H1 (cell line): ENCODE results near the gene NOS3. TPM values are rescaled to one million over a fixed set of nuclear protein-coding genes. Genes with fewer than 3 reads are reported as not detected.

ENCODE experiments used
- CTCF ChIA-PET: fragments of 300-600 bp; sonication (Branson Sonifier 250); formaldehyde crosslinking; loops from one replicate; lab custom pipeline; 2021; ENCODE audit not compliant: partially characterized antibody; lab: Charles Lee
- POLR2A ChIA-PET: fragments of 300-600 bp; sonication (Branson Sonifier 250); formaldehyde crosslinking; loops from one replicate; lab custom pipeline; 2021; ENCODE audit warnings: inconsistent platforms; ENCODE audit not compliant: partially characterized antibody; lab: Charles Lee
- DNase-seq, 2 experiments: peaks; one replicate each; pipeline versions ENCODE4 v3.0.0 to v3.0.0-alpha.2; 2010 to 2022; ENCODE audit warnings: low spot score in 2 of 2, low read depth in 1 of 2, mixed read lengths in 1 of 2
- FAIRE-seq: peaks from 2 replicates; lab custom pipeline; 2011; peaks lifted over from hg19 to GRCh38; lab: Jason Lieb, UNC
- H2AFZ ChIP-seq: 2 replicates; pipeline ENCODE4 v1.8.1; 2012; ENCODE audit warnings: low read length, inconsistent platforms
- H2AK5ac ChIP-seq: 2 replicates; pipeline ENCODE4 v1.6.1; 2013; ENCODE audit warnings: low read depth, low read length
- H2BK120ac ChIP-seq: replicated peaks from 2 replicates; pipeline ENCODE3; 2013; ENCODE audit warnings: low read depth, low read length, inconsistent platforms
- H2BK12ac ChIP-seq: 2 replicates; pipeline ENCODE4 v1.6.1; 2013; ENCODE audit warnings: low read depth, low read length
- H2BK15ac ChIP-seq: 2 replicates; pipeline ENCODE4 v1.6.1; 2013; ENCODE audit warnings: low read length
- H2BK20ac ChIP-seq: 2 replicates; pipeline ENCODE4 v1.6.1; 2013; ENCODE audit warnings: low read length
- H2BK5ac ChIP-seq: 2 replicates; pipeline ENCODE4 v1.6.1; 2013; ENCODE audit warnings: low read depth, low read length
- H3K14ac ChIP-seq: 2 replicates; pipeline ENCODE4 v1.6.1; 2013; ENCODE audit warnings: inconsistent platforms; ENCODE audit not compliant: insufficient read length
- H3K18ac ChIP-seq: 2 replicates; pipeline ENCODE4 v1.6.1; 2013; ENCODE audit warnings: low read length; ENCODE audit errors: extremely low read depth
- H3K23ac ChIP-seq: 2 replicates; pipeline ENCODE4 v1.6.1; 2013; ENCODE audit warnings: inconsistent platforms; ENCODE audit not compliant: insufficient read length
- H3K23me2 ChIP-seq: 2 replicates; pipeline ENCODE4 v1.6.1; 2013; ENCODE audit warnings: low read depth, low read length
- H3K27ac ChIP-seq: 2 replicates; pipeline ENCODE4 v1.6.1; 2011; ENCODE audit warnings: low read depth, low read length, inconsistent platforms
- H3K27me3 ChIP-seq, 4 experiments: replicated peaks in 1 of 4; 1 replicate in 1 of 4; 2 replicates in 3 of 4; pipeline versions ENCODE4 v1.6.1 to v1.8.1; 2011 to 2013; ENCODE audit warnings: low read length in 3 of 4, mild to moderate bottlenecking in 3 of 4, inconsistent platforms in 2 of 4, mixed read lengths in 2 of 4, moderate library complexity in 1 of 4; ENCODE audit not compliant: control insufficient read depth in 3 of 4, insufficient read depth in 3 of 4; ENCODE audit errors: extremely low read depth in 1 of 4
- H3K36me3 ChIP-seq, 4 experiments: 2 replicates each; pipeline versions ENCODE4 v1.6.1 to v1.8.1; 2011 to 2013; ENCODE audit warnings: mild to moderate bottlenecking in 4 of 4, low read length in 3 of 4, moderate library complexity in 2 of 4, control low read depth in 1 of 4, inconsistent platforms in 1 of 4; ENCODE audit not compliant: insufficient read depth in 4 of 4, control insufficient read depth in 2 of 4
- H3K4ac ChIP-seq: replicated peaks from 2 replicates; pipeline ENCODE3; 2013; ENCODE audit warnings: low read length, low read depth, mixed read lengths, inconsistent platforms; ENCODE audit not compliant: insufficient read length
- H3K4me1 ChIP-seq, 4 experiments: replicated peaks in 1 of 4; 1 replicate in 1 of 4; 2 replicates in 3 of 4; pipeline versions ENCODE4 v1.6.1 to v1.8.1; 2011 to 2013; ENCODE audit warnings: low read length in 3 of 4, inconsistent platforms in 2 of 4, mixed read lengths in 1 of 4; ENCODE audit not compliant: insufficient read depth in 4 of 4, control insufficient read depth in 3 of 4
- H3K4me2 ChIP-seq, 2 experiments: 2 replicates each; pipeline versions ENCODE4 v1.6.1 to v1.8.1; 2011 to 2013; ENCODE audit warnings: low read depth in 2 of 2, low read length in 2 of 2, control low read depth in 1 of 2, inconsistent platforms in 1 of 2, mild to moderate bottlenecking in 1 of 2; ENCODE audit not compliant: insufficient read depth in 1 of 2
- H3K4me3 ChIP-seq, 4 experiments: fragments of 200-600, 300-600 bp in 1 of 4; sonication (generic), shearing (Covaris generic), sonication (Bioruptor Twin) in 1 of 4; 2 replicates each; pipeline versions ENCODE4 v1.5.1 to v1.8.1; 2011 to 2016; ENCODE audit warnings: low read length in 4 of 4, low read depth in 3 of 4, control low read depth in 2 of 4, inconsistent platforms in 2 of 4, mild to moderate bottlenecking in 2 of 4, mixed read lengths in 1 of 4, moderate library complexity in 1 of 4; ENCODE audit not compliant: insufficient read depth in 2 of 4; ENCODE audit errors: extremely low read depth in 1 of 4
- H3K56ac ChIP-seq: replicated peaks from 2 replicates; pipeline ENCODE3; 2013; ENCODE audit warnings: low read depth, mild to moderate bottlenecking, mixed read lengths, low read length, inconsistent platforms; ENCODE audit not compliant: insufficient read length
- H3K79me1 ChIP-seq: 2 replicates; pipeline ENCODE4 v1.6.1; 2013; ENCODE audit warnings: low read depth, low read length, control low read depth
- H3K79me2 ChIP-seq, 2 experiments: 2 replicates each; pipeline versions ENCODE4 v1.6.1 to v1.8.1; 2012 to 2013; ENCODE audit warnings: low read length in 2 of 2, mild to moderate bottlenecking in 2 of 2, inconsistent platforms in 1 of 2; ENCODE audit not compliant: insufficient read depth in 2 of 2, control insufficient read depth in 1 of 2
- H3K9ac ChIP-seq, 4 experiments: replicated peaks in 1 of 4; 1 replicate in 1 of 4; 2 replicates in 3 of 4; pipeline versions ENCODE4 v1.6.1 to v1.8.1; 2011 to 2013; ENCODE audit warnings: low read depth in 3 of 4, low read length in 3 of 4, control low read depth in 2 of 4, mild to moderate bottlenecking in 2 of 4, moderate library complexity in 2 of 4, inconsistent platforms in 1 of 4; ENCODE audit errors: extremely low read depth in 1 of 4
- H3K9me3 ChIP-seq, 2 experiments: 2 replicates each; pipeline versions ENCODE4 v1.6.1 to v1.8.1; 2012 to 2013; ENCODE audit warnings: mild to moderate bottlenecking in 2 of 2, moderate library complexity in 2 of 2, control low read depth in 1 of 2, inconsistent platforms in 1 of 2, low read depth in 1 of 2, low read length in 1 of 2, mixed read lengths in 1 of 2; ENCODE audit not compliant: insufficient read depth in 2 of 2
- H4K20me1 ChIP-seq, 2 experiments: replicated peaks in 1 of 2; 2 replicates each; pipeline versions ENCODE3 to v1.8.1; 2011 to 2013; ENCODE audit warnings: inconsistent platforms in 2 of 2, low read length in 2 of 2, mild to moderate bottlenecking in 1 of 2; ENCODE audit not compliant: insufficient read depth in 2 of 2, control insufficient read depth in 1 of 2
- H4K5ac ChIP-seq: 2 replicates; pipeline ENCODE4 v1.6.1; 2013; ENCODE audit warnings: low read length, low read depth, mixed read lengths, inconsistent platforms; ENCODE audit not compliant: insufficient read length
- H4K8ac ChIP-seq: 2 replicates; pipeline ENCODE4 v1.8.0; 2013; ENCODE audit warnings: mild to moderate bottlenecking, moderate library complexity, low read length, inconsistent platforms; ENCODE audit not compliant: insufficient read depth; ENCODE audit errors: extremely low read depth
- H4K91ac ChIP-seq: replicated peaks from 2 replicates; pipeline ENCODE3; 2013; ENCODE audit warnings: low read length, mixed read lengths, inconsistent platforms; ENCODE audit not compliant: insufficient read length
- BCL11A ChIP-seq, 2 experiments: IDR thresholded peaks; one replicate each; pipeline ENCODE4 v1.6.1; 2011; ENCODE audit warnings: low read depth in 2 of 2, low read length in 2 of 2, mild to moderate bottlenecking in 2 of 2
- WGBS, 2 experiments: shearing (Covaris generic) in 1 of 2; methylation state at CpG; one replicate each; pipeline versions ENCODE4 v1.1.6 to v1.1.7; 2013 to 2015; ENCODE audit warnings: low lambda C conversion rate in 2 of 2, mixed read lengths in 2 of 2, inconsistent platforms in 1 of 2, low coverage in 1 of 2, missing lambda C conversion rate in 1 of 2; ENCODE audit not compliant: insufficient replicate concordance in 2 of 2, insufficient coverage in 1 of 2, insufficient read length in 1 of 2; ENCODE audit errors: extremely low coverage in 1 of 2, missing lambda C conversion rate in 1 of 2; 5-methylcytosine and 5-hydroxymethylcytosine counted together
- polyA plus RNA-seq, 7 experiments: library from polyadenylated mRNA; depleted of rRNA in 3 of 7; stranded (reverse) in 5 of 7; unstranded in 2 of 7; fragments of >200 nt in 5 of 7; fragments of 200-250 nt in 2 of 7; gene quantifications; 1 replicate in 5 of 7; 2 replicates in 1 of 7; 4 replicates in 1 of 7; pipeline versions ENCODE4 v1.2.1 to v1.2.3, GENCODE V29; 2011 to 2013; ENCODE audit warnings: missing spikeins in 2 of 7, mixed read lengths in 2 of 7
- total RNA-seq: library from RNA; stranded (reverse); fragmentation: NEBNext Ultra II Directional; extraction: Animal tissue kit (Norgen Biotek cat#: 25700); gene quantifications from 2 replicates; pipeline ENCODE4 v1.2.1, GENCODE V29; 2021

NOS3 gene
- total and polyA plus RNA-seq, 2 of the 8 experiments (the other 6 are each of a cell fraction or from before 2014, with no cell fraction given) = 4.4 to 16.2 TPM

DNA sequence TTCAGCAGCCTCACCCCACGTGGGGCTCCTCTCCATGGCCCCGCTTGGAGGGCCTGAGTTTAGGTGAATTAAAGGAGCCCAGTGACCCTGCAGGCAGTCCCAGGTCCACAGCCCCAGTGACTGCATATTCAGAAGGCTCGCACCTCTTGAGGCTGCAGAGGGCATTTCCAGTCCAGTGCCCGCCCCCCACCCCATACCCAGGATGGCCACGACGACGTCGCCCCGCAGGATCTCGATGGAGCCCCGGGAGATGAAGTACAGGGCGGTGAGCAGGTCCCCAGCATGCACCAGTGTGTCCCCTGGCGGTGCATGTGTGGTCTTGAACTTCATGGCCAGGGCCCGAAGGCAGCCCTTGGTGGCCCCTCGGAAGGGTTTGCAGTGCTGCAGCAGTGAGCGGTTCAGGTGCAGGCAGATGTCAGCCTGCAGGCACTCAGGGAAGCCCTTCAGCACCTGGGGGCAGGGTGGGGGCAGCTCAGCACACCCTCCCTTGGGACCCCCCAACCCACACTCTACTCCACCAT, 40.8 kb upstream of the NOS3 start:
- no peak overlapping the region for H4K8ac ChIP-seq
- H4K20me1 ChIP-seq = no peaks in the 10 kb centered on the region
- no peak overlapping the region for H3K4ac ChIP-seq
- no peaks in the 10 kb centered on the region for H3K36me3 ChIP-seq
- no peak overlapping the region for H2AFZ ChIP-seq
- no peak overlapping the region for H3K56ac ChIP-seq
- no peak overlapping the region for H2BK120ac ChIP-seq
- H3K4me3 ChIP-seq = no peak overlapping the region
- H4K91ac ChIP-seq = peak overlapping the region; percentile 41
- H2BK20ac ChIP-seq = no peak overlapping the region
- POLR2A ChIA-PET = interaction anchor here (0.6 to 1.3 kb wide), 2 partner anchors 27 to 225 kb away, joined by 3 read pairs; no protein-coding TSS in a partner anchor
- H3K14ac ChIP-seq = no peak overlapping the region
- H3K23me2 ChIP-seq = peaks cover 4% of the 10 kb centered on the region; the same call in 1 of the 2 replicates
- DNase-seq = no peak
- H3K23ac ChIP-seq = no peak overlapping the region
- peaks cover 0 to 42% (median 26%) of the 10 kb centered on the region in 4 experiments; a peak in 6 of 7 replicates for H3K4me1 ChIP-seq
- no peaks in the 10 kb centered on the region for H3K79me2 ChIP-seq
- H2BK5ac ChIP-seq = peak overlapping the region; percentile 17; the same call in 1 of the 2 replicates
- no peak overlapping the region for H4K5ac ChIP-seq
- no peak for FAIRE-seq
- H3K79me1 ChIP-seq = no peaks in the 10 kb centered on the region
- peaks cover 0 to 18% (median 13%) of the 10 kb centered on the region in 4 experiments; a peak in 5 of 7 replicates for H3K27me3 ChIP-seq
- H2AK5ac ChIP-seq = no peak overlapping the region
- CTCF ChIA-PET = interaction anchor here (0.6 to 3.1 kb wide), 7 partner anchors 9 to 179 kb away, joined by 3 to 15 read pairs (median 4); no protein-coding TSS in a partner anchor
- WGBS, 2 experiments = 87% methylated on average over 15 of the region's 16 CpGs; no CpG with 5 or more reads in 1 of the 2 experiments
- no peak for TF ChIP-seq BCL11A (IDR thresholded peaks at IDR 0.05; ENCODE audit: low read depth in 2 of 2, low read length in 2 of 2)
- H2BK12ac ChIP-seq = no peak overlapping the region
- H3K9me3 ChIP-seq = no peaks in the 10 kb centered on the region
- no peak overlapping the region for H2BK15ac ChIP-seq
- H3K9ac ChIP-seq = no peak overlapping the region
- no peak overlapping the region for H3K4me2 ChIP-seq
- no peak overlapping the region; the same call in 1 of the 2 replicates for H3K18ac ChIP-seq
- no peak overlapping the region for H3K27ac ChIP-seq
